ENCODE results near the gene ZC3H7B. TPM values are rescaled to one million over a fixed set of nuclear protein-coding genes. Genes with fewer than 3 reads are reported as not detected.
A peak's percentile ranks its signal among the peaks of the same experiment; 100 is the strongest.

ZC3H7B gene
- total and polyA plus RNA-seq, 7 donors = 12.0 to 34.1 (median 32.0) TPM

GRCh38 chr22:41352058-41352457 is 50.7 kb downstream of the ZC3H7B start:
- Histone ChIP-seq H3K36me3 (ENCODE audit: insufficient read depth in 1 of 2, low read depth in 1 of 2) (peaks cover 0 to 100% of the 10 kb centered on the region in 2 donors), H3K27me3 (ENCODE audit: insufficient read depth in 3 of 3, low read length in 2 of 3) (no peaks in the 10 kb centered on the region), H3K4me1 (no peaks in the 10 kb centered on the region), H3K9me3 (no peaks in the 10 kb centered on the region), H3K4me3 (no peak overlapping the region), H3K27ac (no peak overlapping the region)
- no peak for DNase-seq
- peak in 1 of 4 donors; percentile 17 for ATAC-seq
- WGBS, 3 donors = 56 to 68% (median 56%) methylated on average over 6 of the region's 6 CpGs
- no peak for TF ChIP-seq CTCF (IDR thresholded peaks at IDR 0.05)
- intact Hi-C loops (cut with DNase I) = no loop called here

DNA sequence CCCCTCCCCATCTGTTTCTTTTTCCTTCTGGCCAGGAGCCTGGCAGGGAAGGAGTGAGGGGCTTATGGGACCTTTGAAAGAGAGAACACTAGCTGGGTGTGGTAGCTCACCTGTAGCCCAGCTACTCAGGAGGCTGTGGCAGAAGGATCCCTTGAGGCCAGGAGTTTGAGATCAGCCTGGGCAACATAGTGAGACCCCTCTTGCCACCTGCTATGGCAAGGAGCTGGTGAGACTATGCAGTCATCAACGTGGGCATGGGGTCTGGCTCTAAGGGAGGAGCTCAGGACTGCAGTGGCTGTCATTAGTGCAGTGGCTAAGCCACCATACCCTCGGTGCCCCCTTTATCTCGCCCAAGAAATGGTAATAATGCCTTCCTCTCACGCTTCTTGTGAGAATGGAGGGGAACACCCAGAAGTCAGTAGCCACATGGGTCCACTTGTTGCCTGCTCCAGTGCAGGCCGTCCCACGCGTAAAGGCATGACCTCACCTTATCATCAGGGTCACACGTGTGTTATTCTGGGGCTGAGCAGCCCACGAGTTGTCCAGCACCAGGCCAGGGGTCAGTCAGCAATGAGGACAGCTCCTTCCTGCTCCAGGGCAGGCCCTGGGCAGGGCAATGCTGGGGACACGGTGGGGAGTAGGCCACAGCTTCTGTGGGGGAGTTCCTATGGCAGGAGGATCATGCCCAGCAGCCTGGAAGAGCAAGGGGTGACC is 52.7 kb downstream of the ZC3H7B start:
- ATAC-seq (no peak), DNase-seq (no peak)
- WGBS, 3 donors = 78 to 89% (median 82%) methylated on average over 10 of the region's 10 CpGs
- H3K27me3 ChIP-seq (ENCODE audit: insufficient read depth in 3 of 3, low read length in 2 of 3) = no peaks in the 10 kb centered on the region
- no peaks in the 10 kb centered on the region for H3K4me1 ChIP-seq
- intact Hi-C loops (cut with DNase I) = no loop called here
- H3K36me3 ChIP-seq (ENCODE audit: insufficient read depth in 1 of 2, low read depth in 1 of 2) = peaks cover 0 to 95% of the 10 kb centered on the region in 2 donors
- no peak overlapping the region for H3K27ac ChIP-seq
- no peaks in the 10 kb centered on the region for H3K9me3 ChIP-seq
- no peak for TF ChIP-seq CTCF (IDR thresholded peaks at IDR 0.05)
- H3K4me3 ChIP-seq = no peak overlapping the region

DNA sequence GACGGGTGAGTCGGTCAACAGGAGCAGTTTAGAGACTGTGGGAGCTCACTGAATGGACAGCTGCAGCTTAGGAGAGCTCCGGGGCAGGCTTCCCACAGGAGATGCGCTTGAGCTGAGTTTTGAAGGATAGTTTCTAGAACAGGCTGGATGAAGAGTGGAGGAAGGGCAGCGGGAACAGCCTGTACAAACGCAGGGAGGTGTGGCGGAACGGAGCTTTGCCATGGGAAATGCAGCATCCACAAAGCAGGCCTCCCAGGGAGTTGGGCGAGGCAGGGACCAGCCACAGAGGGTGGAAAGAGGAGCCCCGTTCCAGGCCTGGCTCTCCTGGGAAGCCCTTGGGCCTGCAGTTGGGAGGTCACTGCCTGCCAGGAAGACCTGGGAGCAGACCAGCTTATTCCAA is 53.7 kb downstream of the ZC3H7B start:
- intact Hi-C loops (cut with DNase I) = no loop called here

GRCh38 chr22:41355895-41356294 is 54.6 kb downstream of the ZC3H7B start:
- H3K36me3 ChIP-seq (ENCODE audit: insufficient read depth in 1 of 2, low read depth in 1 of 2) = peaks cover 0 to 77% of the 10 kb centered on the region in 2 donors
- 94 to 96% (median 95%) methylated on average over 16 to 17 of the region's 17 CpGs for WGBS, 3 donors
- H3K4me1 ChIP-seq = no peaks in the 10 kb centered on the region
- TF ChIP-seq CTCF (IDR thresholded peaks at IDR 0.05) = no peak
- DNase-seq (no peak), ATAC-seq (no peak)
- H3K27ac ChIP-seq = no peak overlapping the region
- intact Hi-C loops (cut with DNase I) = loop anchor here in 1 of 2 donors (1.0 kb wide), 1 partner anchor 18 kb away; no protein-coding TSS in a partner anchor
- no peak overlapping the region for H3K4me3 ChIP-seq
- no peaks in the 10 kb centered on the region for H3K9me3 ChIP-seq
- H3K27me3 ChIP-seq (ENCODE audit: insufficient read depth in 3 of 3, low read length in 2 of 3) = no peaks in the 10 kb centered on the region

More for the DNA sequence above, 53.7 kb downstream of the ZC3H7B start:
- DNase-seq = peak in 1 of 2 donors; percentile 72
- 80 to 86% (median 81%) methylated on average over 10 of the region's 10 CpGs for WGBS, 3 donors
- no peak overlapping the region for H3K4me3 ChIP-seq
- H3K27me3 ChIP-seq (ENCODE audit: insufficient read depth in 3 of 3, low read length in 2 of 3) = no peaks in the 10 kb centered on the region
- H3K9me3 ChIP-seq = no peaks in the 10 kb centered on the region
- no peak overlapping the region for H3K27ac ChIP-seq
- no peaks in the 10 kb centered on the region for H3K4me1 ChIP-seq
- peaks cover 0 to 86% of the 10 kb centered on the region in 2 donors for H3K36me3 ChIP-seq (ENCODE audit: insufficient read depth in 1 of 2, low read depth in 1 of 2)
- TF ChIP-seq CTCF (IDR thresholded peaks at IDR 0.05) = no peak
- peak in 1 of 4 donors; percentile 29 for ATAC-seq

All from psoas muscle (tissue), 8 donors.